AG04449 (cell line): ENCODE measurements around the gene AKTIP.

Experiments used
- CTCF ChIA-PET: fragments of 350-600 bp; formaldehyde crosslinking; extraction: SDS; loops from one replicate; lab custom pipeline; 2021; ENCODE audit warnings: antibody characterized with exemption; lab: Yijun Ruan, JAX
- POLR2A ChIA-PET: fragments of 400-600, 350-600 bp; formaldehyde crosslinking; extraction: SDS; loops from one replicate; lab custom pipeline; 2020; ENCODE audit warnings: antibody characterized with exemption, inconsistent platforms; lab: Yijun Ruan, JAX
- DNase-seq: peaks from one replicate; pipeline ENCODE4 v3.0.0-alpha.2; 2010; ENCODE audit warnings: low read depth, low spot score
- H3K4me3 ChIP-seq: 2 replicates; pipeline ENCODE4 v1.5.1; 2011; ENCODE audit warnings: low read depth, mild to moderate bottlenecking, control low read depth, low read length
- TF ChIP-seq, protein P1 (sequence below): IDR thresholded peaks from one replicate; pipeline ENCODE4 v1.5.1; 2011; ENCODE audit warnings: mild to moderate bottlenecking, moderate library complexity, low read length, control low read depth, inconsistent platforms; ENCODE audit not compliant: insufficient read depth; ENCODE audit errors: missing control alignments

AKTIP gene

DNA sequence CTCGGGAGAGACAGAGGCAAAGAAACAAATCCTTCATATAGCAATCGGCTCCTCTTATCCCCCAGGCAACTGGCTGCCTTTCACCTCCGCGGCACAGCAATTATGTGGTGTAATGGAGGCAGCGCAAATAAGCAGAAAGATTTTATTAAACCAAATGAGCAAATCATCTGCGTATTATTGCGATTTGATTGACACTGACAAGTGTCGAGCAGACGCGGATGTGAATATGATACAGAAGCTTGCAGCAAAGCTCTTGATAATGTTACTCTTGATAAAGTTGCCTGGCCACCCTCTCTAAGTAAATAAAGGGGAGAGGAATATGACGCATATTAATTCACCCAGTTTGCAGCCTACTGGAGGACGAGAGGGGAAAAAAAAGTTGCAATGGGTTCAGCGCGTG is 26.5 kb upstream of the AKTIP start:
- ChIA-PET CTCF (interaction anchor here (0.7 to 2.3 kb wide), 3 partner anchors 19 to 1509 kb away, joined by 3 to 10 read pairs (median 7); no protein-coding TSS in a partner anchor), POLR2A (no interaction called here)
- H3K4me3 ChIP-seq: no peak overlapping the region
- no peak for DNase-seq
- TF ChIP-seq, protein P1, sequence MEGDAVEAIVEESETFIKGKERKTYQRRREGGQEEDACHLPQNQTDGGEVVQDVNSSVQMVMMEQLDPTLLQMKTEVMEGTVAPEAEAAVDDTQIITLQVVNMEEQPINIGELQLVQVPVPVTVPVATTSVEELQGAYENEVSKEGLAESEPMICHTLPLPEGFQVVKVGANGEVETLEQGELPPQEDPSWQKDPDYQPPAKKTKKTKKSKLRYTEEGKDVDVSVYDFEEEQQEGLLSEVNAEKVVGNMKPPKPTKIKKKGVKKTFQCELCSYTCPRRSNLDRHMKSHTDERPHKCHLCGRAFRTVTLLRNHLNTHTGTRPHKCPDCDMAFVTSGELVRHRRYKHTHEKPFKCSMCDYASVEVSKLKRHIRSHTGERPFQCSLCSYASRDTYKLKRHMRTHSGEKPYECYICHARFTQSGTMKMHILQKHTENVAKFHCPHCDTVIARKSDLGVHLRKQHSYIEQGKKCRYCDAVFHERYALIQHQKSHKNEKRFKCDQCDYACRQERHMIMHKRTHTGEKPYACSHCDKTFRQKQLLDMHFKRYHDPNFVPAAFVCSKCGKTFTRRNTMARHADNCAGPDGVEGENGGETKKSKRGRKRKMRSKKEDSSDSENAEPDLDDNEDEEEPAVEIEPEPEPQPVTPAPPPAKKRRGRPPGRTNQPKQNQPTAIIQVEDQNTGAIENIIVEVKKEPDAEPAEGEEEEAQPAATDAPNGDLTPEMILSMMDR: no peak

GRCh38 chr16:53528797-53529196 is 25.8 kb upstream of the AKTIP start:
- ChIA-PET CTCF (interaction anchor here (2.3 kb wide), 1 partner anchor 21 kb away, joined by 10 read pairs; no protein-coding TSS in a partner anchor), POLR2A (interaction anchor here (0.6 kb wide), 1 partner anchor 29 kb away, joined by 4 read pairs; no protein-coding TSS in a partner anchor)
- DNase-seq: no peak
- no peak overlapping the region for H3K4me3 ChIP-seq
- TF ChIP-seq, protein P1: no peak

DNA sequence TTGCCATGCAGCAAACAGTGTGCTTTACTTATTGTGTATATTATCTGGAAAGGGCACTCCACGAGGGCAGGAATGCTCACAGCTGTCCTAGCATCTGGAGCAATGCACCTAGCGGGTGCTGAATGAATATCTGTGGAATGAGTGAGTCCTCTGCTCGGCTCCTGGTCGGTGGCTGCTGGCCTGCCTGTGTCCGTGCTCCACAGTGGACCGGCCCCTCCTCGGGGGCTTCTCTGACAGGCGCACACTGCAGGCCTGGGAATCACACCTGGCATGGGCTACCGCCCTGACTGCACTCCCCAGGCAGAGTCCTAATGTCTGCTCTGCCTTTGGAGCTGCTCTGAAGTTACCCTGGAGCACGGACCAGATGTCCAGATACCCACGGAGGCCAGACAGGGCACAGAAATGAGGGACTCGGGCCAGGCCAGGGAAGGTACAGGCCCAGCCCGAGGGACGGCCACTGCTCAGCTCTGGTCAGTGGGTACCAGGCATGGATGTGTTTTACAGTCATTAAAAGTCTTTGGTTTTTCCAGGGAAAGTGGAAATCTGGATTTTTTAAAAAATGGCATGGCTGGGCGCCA is 21.1 kb upstream of the AKTIP start:
- DNase-seq: no peak
- no peak overlapping the region for H3K4me3 ChIP-seq
- CTCF ChIA-PET: no interaction called here
- TF ChIP-seq, protein P1: no peak
- POLR2A ChIA-PET: no interaction called here

GRCh38 chr16:53523126-53523804 is 20.3 kb upstream of the AKTIP start:
- no peak for DNase-seq
- no peak overlapping the region for H3K4me3 ChIP-seq
- POLR2A ChIA-PET: no interaction called here
- TF ChIP-seq, protein P1: no peak
- CTCF ChIA-PET: interaction anchor here (1.1 kb wide), 1 partner anchor 13 kb away, joined by 3 read pairs; no protein-coding TSS in a partner anchor

- ChIA-PET CTCF (interaction anchor here (1.0 to 5.0 kb wide), 2 partner anchors 7 to 11 kb away, joined by 3 to 25 read pairs; no protein-coding TSS in a partner anchor), POLR2A (no interaction called here)
- no peak for DNase-seq
- TF ChIP-seq, protein P1: no peak
- H3K4me3 ChIP-seq: no peak overlapping the region
These were observed 16.5 kb upstream of the AKTIP start for GRCh38 chr16:53519417-53520091.
